Neural progenitor cell (in vitro differentiated cells): ENCODE data around the gene TREM1.

Source experiments
- CTCF ChIP-seq: fragments of 200-600 bp; sonication (generic); IDR thresholded peaks from 2 replicates; pipeline ENCODE4 v1.5.1; 2017; ENCODE audit warnings: antibody characterized with exemption, mild to moderate bottlenecking
- EZH2 ChIP-seq: fragments of 200-600 bp; sonication (generic); IDR thresholded peaks from 2 replicates; pipeline ENCODE4 v1.6.1; 2017; ENCODE audit warnings: antibody characterized with exemption, mild to moderate bottlenecking, moderate library complexity
- EZH2phosphoT487 ChIP-seq: fragments of 200-600 bp; sonication (generic); IDR thresholded peaks from 2 replicates; pipeline ENCODE4 v1.6.1; 2017; ENCODE audit warnings: antibody characterized with exemption

DNA sequence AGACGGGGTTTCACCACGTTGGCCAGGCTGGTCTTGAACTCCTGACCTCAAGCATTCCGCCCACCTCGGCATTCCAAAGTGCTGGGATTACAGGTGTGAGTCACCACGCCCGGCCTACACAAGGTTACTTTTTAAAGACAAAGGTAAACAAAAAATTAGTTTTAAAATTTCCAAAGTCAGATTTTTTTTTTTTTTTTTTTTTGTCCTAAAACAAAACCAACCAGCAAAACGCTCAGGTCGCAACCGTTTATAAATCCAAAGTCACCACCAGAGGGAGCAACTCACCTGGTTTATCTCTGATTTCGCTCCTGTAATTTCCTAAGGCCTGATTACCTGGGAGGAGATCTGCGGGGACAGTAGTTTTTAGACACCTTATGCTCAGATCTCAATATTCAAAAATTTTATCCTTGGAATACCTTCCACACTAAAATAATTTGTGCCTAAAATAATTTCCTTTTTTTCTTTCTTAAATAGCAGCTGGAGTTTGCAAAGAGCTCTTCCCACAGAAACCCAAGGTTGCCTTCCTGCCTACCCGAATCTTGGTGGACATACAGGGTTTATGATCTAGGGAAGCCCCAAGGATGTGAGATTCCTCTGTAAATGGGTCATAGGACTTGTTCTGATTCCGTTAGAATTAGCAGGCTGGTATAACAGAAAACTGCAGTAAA lies 19.8 kb upstream of the TREM1 start:
- TF ChIP-seq CTCF, result peak; percentile 74
- TF ChIP-seq EZH2, result no peak
- no peak for TF ChIP-seq EZH2phosphoT487
